Caco-2 (cell line): ENCODE data around the gene CYP4V2. TPM values are rescaled to one million over a fixed set of nuclear protein-coding genes. Genes with fewer than 3 reads are reported as not detected.

Source experiments
- BruUV-seq: library from RNA; stranded (reverse); fragments of 400-500 nt; replicated peaks from 2 replicates; lab custom pipeline; 2021; lab: Mats Ljungman, UMichigan
- CTCF ChIA-PET: fragments of 300-600 bp; sonication (Branson Sonifier 250); formaldehyde crosslinking; loops from one replicate; lab custom pipeline; 2022; ENCODE audit warnings: antibody characterized with exemption; lab: Charles Lee
- POLR2A ChIA-PET: fragments of 300-600 bp; sonication (Branson Sonifier 250); formaldehyde crosslinking; loops from one replicate; lab custom pipeline; 2022; ENCODE audit warnings: antibody characterized with exemption; lab: Charles Lee
- DNase-seq, 2 experiments: peaks; one replicate each; pipeline versions ENCODE4 v3.0.0 to v3.0.0-alpha.2; 2020 to 2022
- H3K27me3 ChIP-seq: replicated peaks from 2 replicates; pipeline ENCODE4 v1.6.0; 2011; ENCODE audit warnings: low read length; ENCODE audit not compliant: control insufficient read depth, insufficient read depth
- H3K36me3 ChIP-seq: 2 replicates; pipeline ENCODE4 v1.5.1; 2011; ENCODE audit warnings: low read length; ENCODE audit not compliant: control insufficient read depth, insufficient read depth
- H3K4me1 ChIP-seq: fragments of 250-450 bp; sonication (Bioruptor Pico); 2 replicates; pipeline ENCODE4 v1.5.1; 2020; ENCODE audit warnings: mild to moderate bottlenecking
- H3K4me3 ChIP-seq: 2 replicates; pipeline ENCODE4 v1.5.1; 2011; ENCODE audit warnings: low read depth, mild to moderate bottlenecking, control low read depth, low read length
- H3K9me3 ChIP-seq: fragments of 250-450 bp; sonication (Bioruptor Pico); 2 replicates; pipeline ENCODE4 v1.5.1; 2020; ENCODE audit warnings: mild to moderate bottlenecking, moderate library complexity
- H3K27ac Mint-ChIP-seq: one replicate; pipeline ENCODE4 v1.8.0; 2022; ENCODE audit warnings: mixed read lengths; ENCODE audit not compliant: unreplicated experiment
- H3K27me3 Mint-ChIP-seq: one replicate; pipeline ENCODE4 v1.8.0; 2022; ENCODE audit warnings: mixed read lengths; ENCODE audit not compliant: insufficient read depth, unreplicated experiment
- H3K36me3 Mint-ChIP-seq: one replicate; pipeline ENCODE4 v1.8.0; 2022; ENCODE audit warnings: mild to moderate bottlenecking, mixed read lengths; ENCODE audit not compliant: insufficient read depth, unreplicated experiment
- H3K4me1 Mint-ChIP-seq: one replicate; pipeline ENCODE4 v1.8.0; 2022; ENCODE audit warnings: low read depth, mixed read lengths; ENCODE audit not compliant: unreplicated experiment
- H3K4me3 Mint-ChIP-seq: one replicate; pipeline ENCODE4 v1.8.0; 2022; ENCODE audit warnings: mild to moderate bottlenecking, moderate library complexity, mixed read lengths; ENCODE audit not compliant: unreplicated experiment
- H3K9me3 Mint-ChIP-seq: one replicate; pipeline ENCODE4 v1.8.0; 2022; ENCODE audit warnings: mixed read lengths; ENCODE audit not compliant: unreplicated experiment
- CTCF ChIP-seq, 2 experiments: fragments of 200-600 bp in 1 of 2; IDR thresholded peaks; 1 replicate in 1 of 2; 2 replicates in 1 of 2; pipeline versions ENCODE4 v1.5.1 to v1.8.0; 2011 to 2022; ENCODE audit warnings: antibody characterized with exemption in 1 of 2, control low read depth in 1 of 2, inconsistent platforms in 1 of 2, low read depth in 1 of 2, low read length in 1 of 2, mild to moderate bottlenecking in 1 of 2, moderate library complexity in 1 of 2; ENCODE audit not compliant: insufficient read depth in 1 of 2, severe bottlenecking in 1 of 2, unreplicated experiment in 1 of 2
- intact Hi-C: fragments of 100-400 bp; cut with micrococcal nuclease; formaldehyde crosslinking; loops from one replicate; pipeline ENCODE4 v1.10.0; 2022; ENCODE audit not compliant: unreplicated experiment
- total RNA-seq: library from RNA; stranded (reverse); gene quantifications from 2 replicates; pipeline ENCODE4 v1.2.3, GENCODE V29; 2022

The CYP4V2 gene
- total RNA-seq, 1 experiment from 2014 or later, result 2.1 TPM

- POLR2A ChIA-PET, result no interaction called here
Measured at GRCh38 chr4:186149872-186150271, 41.5 kb upstream of the CYP4V2 start.

GRCh38 chr4:186150926-186151325, 40.4 kb upstream of the CYP4V2 start:
- TF ChIP-seq CTCF (IDR thresholded peaks at IDR 0.05; ENCODE audit: insufficient read depth in 1 of 2, low read depth in 1 of 2, low read length in 1 of 2, severe bottlenecking in 1 of 2, unreplicated experiment in 1 of 2), result no peak
- H3K4me1 ChIP-seq, result no peaks in the 10 kb centered on the region
- no peaks in the 10 kb centered on the region for H3K9me3 Mint-ChIP-seq
- intact Hi-C loops, result no loop called here
- peaks cover 2% of the 10 kb centered on the region for H3K4me1 Mint-ChIP-seq
- H3K4me3 Mint-ChIP-seq, result no peak overlapping the region
- H3K4me3 ChIP-seq, result no peak overlapping the region
- no peak overlapping the region for H3K27ac Mint-ChIP-seq
- CTCF ChIA-PET, result no interaction called here
- no peaks in the 10 kb centered on the region for H3K36me3 Mint-ChIP-seq
- no TSS peak for BruUV-seq
- no peaks in the 10 kb centered on the region for H3K27me3 ChIP-seq
- DNase-seq, result no peak
- POLR2A ChIA-PET, result no interaction called here
- peaks cover 2% of the 10 kb centered on the region for H3K27me3 Mint-ChIP-seq
- no peaks in the 10 kb centered on the region for H3K9me3 ChIP-seq
- no peaks in the 10 kb centered on the region for H3K36me3 ChIP-seq

More at GRCh38 chr4:186149872-186150271, 41.5 kb upstream of the CYP4V2 start:
- Histone ChIP-seq H3K4me3 (no peak overlapping the region), H3K27me3 (no peaks in the 10 kb centered on the region), H3K9me3 (no peaks in the 10 kb centered on the region), H3K4me1 (no peaks in the 10 kb centered on the region), H3K36me3 (no peaks in the 10 kb centered on the region)
- Mint-ChIP-seq H3K4me1 (peaks cover 7% of the 10 kb centered on the region), H3K9me3 (no peaks in the 10 kb centered on the region), H3K36me3 (no peaks in the 10 kb centered on the region), H3K27me3 (peaks cover 6% of the 10 kb centered on the region), H3K4me3 (no peak overlapping the region), H3K27ac (no peak overlapping the region)
- intact Hi-C loops, result no loop called here
- no peak for DNase-seq
- BruUV-seq, result no TSS peak
- CTCF ChIA-PET, result no interaction called here
- no peak for TF ChIP-seq CTCF (IDR thresholded peaks at IDR 0.05; ENCODE audit: insufficient read depth in 1 of 2, low read depth in 1 of 2, low read length in 1 of 2, severe bottlenecking in 1 of 2, unreplicated experiment in 1 of 2)

GRCh38 chr4:186151499-186151898, 39.9 kb upstream of the CYP4V2 start:
- Histone ChIP-seq H3K9me3 (no peaks in the 10 kb centered on the region), H3K4me1 (no peaks in the 10 kb centered on the region), H3K4me3 (no peak overlapping the region), H3K27me3 (no peaks in the 10 kb centered on the region), H3K36me3 (no peaks in the 10 kb centered on the region)
- intact Hi-C loops, result no loop called here
- ChIA-PET CTCF (no interaction called here), POLR2A (no interaction called here)
- DNase-seq, result no peak
- no peak overlapping the region for H3K27ac Mint-ChIP-seq
- H3K4me1 Mint-ChIP-seq, result no peaks in the 10 kb centered on the region
- H3K27me3 Mint-ChIP-seq, result no peaks in the 10 kb centered on the region
- no peaks in the 10 kb centered on the region for H3K9me3 Mint-ChIP-seq
- TF ChIP-seq CTCF (IDR thresholded peaks at IDR 0.05; ENCODE audit: insufficient read depth in 1 of 2, low read depth in 1 of 2, low read length in 1 of 2, severe bottlenecking in 1 of 2, unreplicated experiment in 1 of 2), result no peak
- no TSS peak for BruUV-seq
- no peak overlapping the region for H3K4me3 Mint-ChIP-seq
- no peaks in the 10 kb centered on the region for H3K36me3 Mint-ChIP-seq
